AG10803 (cell line): ENCODE measurements around the gene VPS25.
A peak's percentile ranks its signal among the peaks of the same experiment; 100 is the strongest.

Source experiments
- DNase-seq: peaks from one replicate; pipeline ENCODE4 v3.0.0; 2010; ENCODE audit warnings: low read depth
- H3K4me3 ChIP-seq: 2 replicates; pipeline ENCODE4 v1.5.1; 2011; ENCODE audit warnings: mild to moderate bottlenecking, low read length, control low read depth
- CTCF ChIP-seq: conservative IDR thresholded peaks from 2 replicates; pipeline ENCODE4 v1.5.1; 2011; ENCODE audit warnings: mild to moderate bottlenecking, low read length, control low read depth, inconsistent platforms

VPS25 gene

GRCh38 chr17:42781639-42782165 lies 8.5 kb downstream of the VPS25 start:
- TF ChIP-seq CTCF = no peak
- DNase-seq = no peak
- H3K4me3 ChIP-seq = peak overlapping the region; percentile 78

DNA sequence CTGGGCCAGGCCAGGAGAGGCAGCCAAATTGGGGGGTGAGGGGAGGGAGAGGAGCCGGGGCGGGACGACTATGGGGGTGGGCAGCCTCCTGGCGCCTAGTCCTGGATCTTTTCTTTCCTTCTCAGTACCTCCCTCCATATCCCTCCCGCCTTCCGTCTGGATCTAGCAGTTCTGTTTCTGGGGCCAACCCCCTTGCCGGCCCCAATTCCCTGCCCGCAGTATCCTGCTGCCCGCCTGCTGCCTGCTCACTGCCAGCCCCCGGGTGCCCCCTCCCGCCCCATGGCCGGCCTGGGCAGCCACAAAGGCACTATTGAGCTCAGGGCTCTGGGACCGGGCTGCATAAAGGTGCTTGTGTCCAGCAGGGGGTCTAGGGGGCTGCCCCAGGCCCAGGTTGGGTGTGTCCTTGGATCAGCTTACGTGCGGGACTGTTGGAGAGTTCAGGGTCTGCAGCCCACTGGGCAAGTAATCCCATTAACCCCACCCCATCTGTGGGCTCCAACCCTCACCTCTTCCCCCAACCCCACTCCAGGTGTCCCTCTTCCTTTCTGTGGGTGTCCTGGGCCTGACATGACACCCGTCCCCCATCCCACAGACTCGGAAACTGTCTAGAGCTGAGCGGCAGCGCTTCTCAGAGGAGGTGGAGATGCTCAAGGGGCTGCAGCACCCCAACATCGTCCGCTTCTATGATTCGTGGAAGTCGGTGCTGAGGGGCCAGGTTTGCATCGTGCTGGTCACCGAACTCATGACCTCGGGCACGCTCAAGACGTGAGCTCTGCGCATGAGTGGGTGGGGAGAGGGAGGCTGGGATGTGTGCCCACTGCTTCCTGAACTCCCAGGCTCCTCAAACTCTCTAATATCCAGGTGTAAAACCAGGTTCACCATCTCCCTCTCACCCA lies 9.2 kb downstream of the VPS25 start:
- TF ChIP-seq CTCF = no peak
- peak overlapping the region; percentile 78 for H3K4me3 ChIP-seq
- no peak for DNase-seq

DNA sequence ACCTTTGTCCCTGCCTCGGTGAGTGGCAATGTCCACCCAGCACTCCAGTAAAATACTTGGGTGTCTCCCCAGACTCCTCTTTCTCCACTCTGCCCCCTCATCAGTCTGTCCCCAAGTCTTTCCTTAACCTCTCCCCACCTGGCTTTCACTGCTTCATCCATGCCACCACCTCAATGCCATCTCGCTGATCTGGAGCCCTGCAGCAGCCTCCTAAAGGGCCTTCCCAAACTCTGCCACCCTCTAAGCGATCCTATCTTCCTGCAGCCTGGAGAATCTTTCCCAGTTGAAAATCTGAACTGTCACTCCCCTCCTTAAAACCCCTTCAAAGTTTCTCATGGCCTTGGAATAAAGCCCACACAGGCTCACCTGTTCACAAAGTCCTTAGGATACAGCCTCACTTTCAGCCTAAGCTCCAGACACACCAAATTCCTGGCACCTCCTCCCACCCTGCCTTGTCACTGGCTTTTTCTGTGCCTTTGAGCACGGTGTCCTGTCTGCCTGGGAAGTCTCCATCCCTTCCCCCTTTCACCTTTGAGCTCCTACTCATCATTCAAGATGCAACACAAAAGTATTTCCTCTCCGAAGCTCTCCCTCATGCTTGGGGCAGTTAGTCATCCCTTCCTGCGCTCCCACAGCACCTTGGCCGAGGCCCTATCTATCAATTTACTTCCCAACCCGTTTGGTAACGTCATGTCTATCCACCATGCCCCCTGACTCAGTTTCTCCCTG lies 10.0 kb downstream of the VPS25 start:
- no peak for TF ChIP-seq CTCF
- DNase-seq = peak; percentile 78
- peak overlapping the region; percentile 78 for H3K4me3 ChIP-seq

DNA sequence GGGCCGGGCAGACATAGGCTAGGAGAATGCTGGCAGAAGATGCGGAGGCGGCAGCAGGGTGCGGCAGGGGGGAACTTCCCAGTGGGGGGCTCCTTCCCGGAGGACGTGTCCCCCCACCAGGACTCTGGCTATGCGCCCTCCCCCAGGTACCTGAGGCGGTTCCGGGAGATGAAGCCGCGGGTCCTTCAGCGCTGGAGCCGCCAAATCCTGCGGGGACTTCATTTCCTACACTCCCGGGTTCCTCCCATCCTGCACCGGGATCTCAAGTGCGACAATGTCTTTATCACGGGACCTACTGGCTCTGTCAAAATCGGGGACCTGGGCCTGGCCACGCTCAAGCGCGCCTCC lies 10.5 kb downstream of the VPS25 start:
- no peak for TF ChIP-seq CTCF
- DNase-seq = no peak
- H3K4me3 ChIP-seq = peak overlapping the region; percentile 12

- TF ChIP-seq CTCF = no peak
- no peak overlapping the region for H3K4me3 ChIP-seq
- DNase-seq = no peak
Measured at GRCh38 chr17:42784409-42784808, 11.2 kb downstream of the VPS25 start.

GRCh38 chr17:42784811-42785592 lies 11.8 kb downstream of the VPS25 start:
- H3K4me3 ChIP-seq = no peak overlapping the region
- no peak for TF ChIP-seq CTCF
- no peak for DNase-seq
